ENCODE measurements around the gene PPP2R2B.
A peak's percentile ranks its signal among the peaks of the same experiment; 100 is the strongest.
"Not testable (repeated sequence)": the region's sequence is repeated elsewhere in the genome, so short reads cannot be mapped to it uniquely, and the experiment has no call there.

The PPP2R2B gene

GRCh38 chr5:146744068-146744745 lies 134.3 kb downstream of the PPP2R2B start:
- peak; percentile 34 for DNase-seq (ENCODE audit: low read depth)

GRCh38 chr5:146734936-146735577 lies 143.5 kb downstream of the PPP2R2B start:
- no peak for DNase-seq (ENCODE audit: low read depth)

- no peak for DNase-seq (ENCODE audit: low read depth)
These were observed 145.6 kb downstream of the PPP2R2B start for GRCh38 chr5:146732962-146733361.

GRCh38 chr5:146731909-146732659 lies 146.5 kb downstream of the PPP2R2B start:
- DNase-seq (ENCODE audit: low read depth), result peak; percentile 86

- not testable (repeated sequence) for DNase-seq (ENCODE audit: low read depth)
These were observed 149.8 kb downstream of the PPP2R2B start for GRCh38 chr5:146728746-146729145.

GRCh38 chr5:146726891-146727290 lies 151.7 kb downstream of the PPP2R2B start:
- DNase-seq (ENCODE audit: low read depth), result no peak

- no peak for DNase-seq (ENCODE audit: low read depth)
These were observed 152.5 kb downstream of the PPP2R2B start for GRCh38 chr5:146726020-146726419.

- no peak for DNase-seq (ENCODE audit: low read depth)
These were observed 153.5 kb downstream of the PPP2R2B start for GRCh38 chr5:146725025-146725424.

GRCh38 chr5:146722361-146722779 lies 156.2 kb downstream of the PPP2R2B start:
- DNase-seq (ENCODE audit: low read depth), result peak; percentile 4

GRCh38 chr5:146721073-146721815 lies 157.3 kb downstream of the PPP2R2B start:
- no peak for DNase-seq (ENCODE audit: low read depth)

- DNase-seq (ENCODE audit: low read depth), result no peak
These were observed 158.4 kb downstream of the PPP2R2B start for GRCh38 chr5:146720107-146720506.

GRCh38 chr5:146719179-146719578 lies 159.4 kb downstream of the PPP2R2B start:
- no peak for DNase-seq (ENCODE audit: low read depth)

GRCh38 chr5:146718609-146719008 lies 159.9 kb downstream of the PPP2R2B start:
- DNase-seq (ENCODE audit: low read depth), result no peak

GRCh38 chr5:146717951-146718350 lies 160.6 kb downstream of the PPP2R2B start:
- no peak for DNase-seq (ENCODE audit: low read depth)

GRCh38 chr5:146716636-146717035 lies 161.9 kb downstream of the PPP2R2B start:
- no peak for DNase-seq (ENCODE audit: low read depth)

- no peak for DNase-seq (ENCODE audit: low read depth)
These were observed 168.2 kb downstream of the PPP2R2B start for GRCh38 chr5:146710348-146710747.

GRCh38 chr5:146707316-146707715 lies 171.2 kb downstream of the PPP2R2B start:
- DNase-seq (ENCODE audit: low read depth), result no peak

- DNase-seq (ENCODE audit: low read depth), result no peak
These were observed 172.1 kb downstream of the PPP2R2B start for GRCh38 chr5:146706321-146706972.

GRCh38 chr5:146704949-146705665 lies 173.4 kb downstream of the PPP2R2B start:
- DNase-seq (ENCODE audit: low read depth), result no peak

GRCh38 chr5:146703899-146704298 lies 174.7 kb downstream of the PPP2R2B start:
- no peak for DNase-seq (ENCODE audit: low read depth)

- no peak for DNase-seq (ENCODE audit: low read depth)
These were observed 175.1 kb downstream of the PPP2R2B start for GRCh38 chr5:146703499-146703898.

All from EH (cell line).